H1 (cell line): ENCODE data around the gene MMP28. TPM values are rescaled to one million over a fixed set of nuclear protein-coding genes. Genes with fewer than 3 reads are reported as not detected.

Source experiments
- CTCF ChIA-PET: fragments of 300-600 bp; sonication (Branson Sonifier 250); formaldehyde crosslinking; loops from one replicate; lab custom pipeline; 2021; ENCODE audit not compliant: partially characterized antibody; lab: Charles Lee
- POLR2A ChIA-PET: fragments of 300-600 bp; sonication (Branson Sonifier 250); formaldehyde crosslinking; loops from one replicate; lab custom pipeline; 2021; ENCODE audit warnings: inconsistent platforms; ENCODE audit not compliant: partially characterized antibody; lab: Charles Lee
- DNase-seq, 2 experiments: peaks; one replicate each; pipeline versions ENCODE4 v3.0.0 to v3.0.0-alpha.2; 2010 to 2022; ENCODE audit warnings: low spot score in 2 of 2, low read depth in 1 of 2, mixed read lengths in 1 of 2
- FAIRE-seq: peaks from 2 replicates; lab custom pipeline; 2011; peaks lifted over from hg19 to GRCh38; lab: Jason Lieb, UNC
- H2AFZ ChIP-seq: 2 replicates; pipeline ENCODE4 v1.8.1; 2012; ENCODE audit warnings: low read length, inconsistent platforms
- H2AK5ac ChIP-seq: 2 replicates; pipeline ENCODE4 v1.6.1; 2013; ENCODE audit warnings: low read depth, low read length
- H2BK120ac ChIP-seq: replicated peaks from 2 replicates; pipeline ENCODE3; 2013; ENCODE audit warnings: low read depth, low read length, inconsistent platforms
- H2BK12ac ChIP-seq: 2 replicates; pipeline ENCODE4 v1.6.1; 2013; ENCODE audit warnings: low read depth, low read length
- H2BK15ac ChIP-seq: 2 replicates; pipeline ENCODE4 v1.6.1; 2013; ENCODE audit warnings: low read length
- H2BK20ac ChIP-seq: 2 replicates; pipeline ENCODE4 v1.6.1; 2013; ENCODE audit warnings: low read length
- H2BK5ac ChIP-seq: 2 replicates; pipeline ENCODE4 v1.6.1; 2013; ENCODE audit warnings: low read depth, low read length
- H3K14ac ChIP-seq: 2 replicates; pipeline ENCODE4 v1.6.1; 2013; ENCODE audit warnings: inconsistent platforms; ENCODE audit not compliant: insufficient read length
- H3K18ac ChIP-seq: 2 replicates; pipeline ENCODE4 v1.6.1; 2013; ENCODE audit warnings: low read length; ENCODE audit errors: extremely low read depth
- H3K23ac ChIP-seq: 2 replicates; pipeline ENCODE4 v1.6.1; 2013; ENCODE audit warnings: inconsistent platforms; ENCODE audit not compliant: insufficient read length
- H3K23me2 ChIP-seq: 2 replicates; pipeline ENCODE4 v1.6.1; 2013; ENCODE audit warnings: low read depth, low read length
- H3K27ac ChIP-seq: 2 replicates; pipeline ENCODE4 v1.6.1; 2011; ENCODE audit warnings: low read depth, low read length, inconsistent platforms
- H3K27me3 ChIP-seq, 4 experiments: replicated peaks in 1 of 4; 1 replicate in 1 of 4; 2 replicates in 3 of 4; pipeline versions ENCODE4 v1.6.1 to v1.8.1; 2011 to 2013; ENCODE audit warnings: low read length in 3 of 4, mild to moderate bottlenecking in 3 of 4, inconsistent platforms in 2 of 4, mixed read lengths in 2 of 4, moderate library complexity in 1 of 4; ENCODE audit not compliant: control insufficient read depth in 3 of 4, insufficient read depth in 3 of 4; ENCODE audit errors: extremely low read depth in 1 of 4
- H3K36me3 ChIP-seq, 4 experiments: 2 replicates each; pipeline versions ENCODE4 v1.6.1 to v1.8.1; 2011 to 2013; ENCODE audit warnings: mild to moderate bottlenecking in 4 of 4, low read length in 3 of 4, moderate library complexity in 2 of 4, control low read depth in 1 of 4, inconsistent platforms in 1 of 4; ENCODE audit not compliant: insufficient read depth in 4 of 4, control insufficient read depth in 2 of 4
- H3K4ac ChIP-seq: replicated peaks from 2 replicates; pipeline ENCODE3; 2013; ENCODE audit warnings: low read length, low read depth, mixed read lengths, inconsistent platforms; ENCODE audit not compliant: insufficient read length
- H3K4me1 ChIP-seq, 4 experiments: replicated peaks in 1 of 4; 1 replicate in 1 of 4; 2 replicates in 3 of 4; pipeline versions ENCODE4 v1.6.1 to v1.8.1; 2011 to 2013; ENCODE audit warnings: low read length in 3 of 4, inconsistent platforms in 2 of 4, mixed read lengths in 1 of 4; ENCODE audit not compliant: insufficient read depth in 4 of 4, control insufficient read depth in 3 of 4
- H3K4me2 ChIP-seq, 2 experiments: 2 replicates each; pipeline versions ENCODE4 v1.6.1 to v1.8.1; 2011 to 2013; ENCODE audit warnings: low read depth in 2 of 2, low read length in 2 of 2, control low read depth in 1 of 2, inconsistent platforms in 1 of 2, mild to moderate bottlenecking in 1 of 2; ENCODE audit not compliant: insufficient read depth in 1 of 2
- H3K4me3 ChIP-seq, 4 experiments: fragments of 200-600, 300-600 bp in 1 of 4; sonication (generic), shearing (Covaris generic), sonication (Bioruptor Twin) in 1 of 4; 2 replicates each; pipeline versions ENCODE4 v1.5.1 to v1.8.1; 2011 to 2016; ENCODE audit warnings: low read length in 4 of 4, low read depth in 3 of 4, control low read depth in 2 of 4, inconsistent platforms in 2 of 4, mild to moderate bottlenecking in 2 of 4, mixed read lengths in 1 of 4, moderate library complexity in 1 of 4; ENCODE audit not compliant: insufficient read depth in 2 of 4; ENCODE audit errors: extremely low read depth in 1 of 4
- H3K56ac ChIP-seq: replicated peaks from 2 replicates; pipeline ENCODE3; 2013; ENCODE audit warnings: low read depth, mild to moderate bottlenecking, mixed read lengths, low read length, inconsistent platforms; ENCODE audit not compliant: insufficient read length
- H3K79me1 ChIP-seq: 2 replicates; pipeline ENCODE4 v1.6.1; 2013; ENCODE audit warnings: low read depth, low read length, control low read depth
- H3K79me2 ChIP-seq, 2 experiments: 2 replicates each; pipeline versions ENCODE4 v1.6.1 to v1.8.1; 2012 to 2013; ENCODE audit warnings: low read length in 2 of 2, mild to moderate bottlenecking in 2 of 2, inconsistent platforms in 1 of 2; ENCODE audit not compliant: insufficient read depth in 2 of 2, control insufficient read depth in 1 of 2
- H3K9ac ChIP-seq, 4 experiments: replicated peaks in 1 of 4; 1 replicate in 1 of 4; 2 replicates in 3 of 4; pipeline versions ENCODE4 v1.6.1 to v1.8.1; 2011 to 2013; ENCODE audit warnings: low read depth in 3 of 4, low read length in 3 of 4, control low read depth in 2 of 4, mild to moderate bottlenecking in 2 of 4, moderate library complexity in 2 of 4, inconsistent platforms in 1 of 4; ENCODE audit errors: extremely low read depth in 1 of 4
- H3K9me3 ChIP-seq, 2 experiments: 2 replicates each; pipeline versions ENCODE4 v1.6.1 to v1.8.1; 2012 to 2013; ENCODE audit warnings: mild to moderate bottlenecking in 2 of 2, moderate library complexity in 2 of 2, control low read depth in 1 of 2, inconsistent platforms in 1 of 2, low read depth in 1 of 2, low read length in 1 of 2, mixed read lengths in 1 of 2; ENCODE audit not compliant: insufficient read depth in 2 of 2
- H4K20me1 ChIP-seq, 2 experiments: replicated peaks in 1 of 2; 2 replicates each; pipeline versions ENCODE3 to v1.8.1; 2011 to 2013; ENCODE audit warnings: inconsistent platforms in 2 of 2, low read length in 2 of 2, mild to moderate bottlenecking in 1 of 2; ENCODE audit not compliant: insufficient read depth in 2 of 2, control insufficient read depth in 1 of 2
- H4K5ac ChIP-seq: 2 replicates; pipeline ENCODE4 v1.6.1; 2013; ENCODE audit warnings: low read length, low read depth, mixed read lengths, inconsistent platforms; ENCODE audit not compliant: insufficient read length
- H4K8ac ChIP-seq: 2 replicates; pipeline ENCODE4 v1.8.0; 2013; ENCODE audit warnings: mild to moderate bottlenecking, moderate library complexity, low read length, inconsistent platforms; ENCODE audit not compliant: insufficient read depth; ENCODE audit errors: extremely low read depth
- H4K91ac ChIP-seq: replicated peaks from 2 replicates; pipeline ENCODE3; 2013; ENCODE audit warnings: low read length, mixed read lengths, inconsistent platforms; ENCODE audit not compliant: insufficient read length
- ASH2L ChIP-seq: fragments of 200-600, 300-600 bp; sonication (generic); IDR thresholded peaks from one replicate; pipeline ENCODE4 v1.7.1; 2017; ENCODE audit warnings: low read length
- BACH1 ChIP-seq: IDR thresholded peaks from 2 replicates; pipeline ENCODE4 v1.6.1; 2012; ENCODE audit warnings: low read length, improper control_type of control experiment
- CBX5 ChIP-seq: fragments of 300-800, 300-1000 bp; sonication (generic); IDR thresholded peaks from 2 replicates; pipeline ENCODE4 v1.7.1; 2016; ENCODE audit warnings: antibody characterized with exemption, low read length, low read depth
- CTBP2 ChIP-seq: IDR thresholded peaks from 2 replicates; pipeline ENCODE4 v1.7.0; 2011; ENCODE audit warnings: borderline replicate concordance, mild to moderate bottlenecking, moderate library complexity, mixed read lengths, low read length; ENCODE audit not compliant: insufficient read depth, insufficient read length
- HDAC2 ChIP-seq, 2 experiments: fragments of 300-600 bp in 1 of 2; sonication (generic) in 1 of 2; IDR thresholded peaks; 2 replicates each; pipeline ENCODE4 v1.6.1; 2011 to 2012; ENCODE audit warnings: low read depth in 2 of 2, low read length in 2 of 2, mild to moderate bottlenecking in 2 of 2, moderate library complexity in 2 of 2, borderline replicate concordance in 1 of 2, inconsistent platforms in 1 of 2
- JUN ChIP-seq: IDR thresholded peaks from 2 replicates; pipeline ENCODE4 v1.6.1; 2011; ENCODE audit warnings: low read depth, mild to moderate bottlenecking, improper control_type of control experiment, low read length
- NRF1 ChIP-seq: IDR thresholded peaks from 2 replicates; pipeline ENCODE4 v1.6.1; 2011; ENCODE audit warnings: mild to moderate bottlenecking, low read depth, low read length, improper control_type of control experiment
- RBBP5 ChIP-seq: IDR thresholded peaks from 2 replicates; pipeline ENCODE4 v1.7.1; 2012; ENCODE audit warnings: low read depth, mild to moderate bottlenecking, inconsistent platforms, low read length, moderate library complexity, borderline replicate concordance
- SIN3A ChIP-seq, 2 experiments: IDR thresholded peaks in 1 of 2; conservative IDR thresholded peaks in 1 of 2; 2 replicates each; pipeline ENCODE4 v1.6.1; 2011 to 2012; ENCODE audit warnings: low read length in 2 of 2, improper control_type of control experiment in 1 of 2, low read depth in 1 of 2, mild to moderate bottlenecking in 1 of 2
- SP1 ChIP-seq: IDR thresholded peaks from 2 replicates; pipeline ENCODE4 v1.6.1; 2011; ENCODE audit warnings: low read depth, low read length
- TAF1 ChIP-seq: IDR thresholded peaks from 2 replicates; pipeline ENCODE4 v1.6.1; 2011; ENCODE audit warnings: mild to moderate bottlenecking, low read depth, low read length
- YY1 ChIP-seq: IDR thresholded peaks from 2 replicates; pipeline ENCODE4 v1.6.1; 2011; ENCODE audit warnings: low read depth, mild to moderate bottlenecking, low read length
- WGBS, 2 experiments: shearing (Covaris generic) in 1 of 2; methylation state at CpG; one replicate each; pipeline versions ENCODE4 v1.1.6 to v1.1.7; 2013 to 2015; ENCODE audit warnings: low lambda C conversion rate in 2 of 2, mixed read lengths in 2 of 2, inconsistent platforms in 1 of 2, low coverage in 1 of 2, missing lambda C conversion rate in 1 of 2; ENCODE audit not compliant: insufficient replicate concordance in 2 of 2, insufficient coverage in 1 of 2, insufficient read length in 1 of 2; ENCODE audit errors: extremely low coverage in 1 of 2, missing lambda C conversion rate in 1 of 2; 5-methylcytosine and 5-hydroxymethylcytosine counted together
- polyA plus RNA-seq, 7 experiments: library from polyadenylated mRNA; depleted of rRNA in 3 of 7; stranded (reverse) in 5 of 7; unstranded in 2 of 7; fragments of >200 nt in 5 of 7; fragments of 200-250 nt in 2 of 7; gene quantifications; 1 replicate in 5 of 7; 2 replicates in 1 of 7; 4 replicates in 1 of 7; pipeline versions ENCODE4 v1.2.1 to v1.2.3, GENCODE V29; 2011 to 2013; ENCODE audit warnings: missing spikeins in 2 of 7, mixed read lengths in 2 of 7
- total RNA-seq: library from RNA; stranded (reverse); fragmentation: NEBNext Ultra II Directional; extraction: Animal tissue kit (Norgen Biotek cat#: 25700); gene quantifications from 2 replicates; pipeline ENCODE4 v1.2.1, GENCODE V29; 2021

MMP28 gene
- total and polyA plus RNA-seq, 2 of the 8 experiments (the other 6 are each of a cell fraction or from before 2014, with no cell fraction given) = not detected

GRCh38 chr17:35763767-35764122, 31.7 kb downstream of the MMP28 start:
- Histone ChIP-seq H3K4me3 (peak overlapping the region in 2 of 4 experiments; percentile 10 to 61; a peak in 3 of 8 replicates), H3K4me2 (peak overlapping the region in 1 of 2 experiments; percentile 69; a peak in 3 of 4 replicates), H3K4ac (no peak overlapping the region), H2BK120ac (no peak overlapping the region), H4K20me1 (no peaks in the 10 kb centered on the region), H2AFZ (no peak overlapping the region), H2BK15ac (no peak overlapping the region), H3K79me2 (no peaks in the 10 kb centered on the region), H2BK5ac (no peak overlapping the region), H3K27me3 (peaks cover 0 to 3% (median 2%) of the 10 kb centered on the region in 4 experiments; a peak in 3 of 7 replicates), H3K23me2 (no peaks in the 10 kb centered on the region), H3K27ac (no peak overlapping the region), H3K4me1 (peaks cover 0 to 12% (median 7%) of the 10 kb centered on the region in 4 experiments; a peak in 5 of 7 replicates), H3K9ac (no peak overlapping the region), H3K56ac (no peak overlapping the region), H2BK12ac (no peak overlapping the region), H3K18ac (no peak overlapping the region), H2AK5ac (no peak overlapping the region), H4K91ac (no peak overlapping the region), H4K8ac (peak overlapping the region; percentile 47; the same call in 1 of the 2 replicates), H3K36me3 (no peaks in the 10 kb centered on the region), H3K79me1 (no peaks in the 10 kb centered on the region), H2BK20ac (no peak overlapping the region), H3K23ac (no peak overlapping the region), H4K5ac (no peak overlapping the region), H3K9me3 (no peaks in the 10 kb centered on the region; a peak in 1 of 4 replicates), H3K14ac (no peak overlapping the region)
- no peak for DNase-seq
- ChIA-PET CTCF (interaction anchor here (0.6 to 13.0 kb wide), 32 partner anchors 13 to 229 kb away, joined by 3 to 247 read pairs (median 4); partner anchors contain the start of genes GAS2L2, HEATR9, MMP28 and TAF15), POLR2A (interaction anchor here (0.6 to 3.4 kb wide), 16 partner anchors 9 to 188 kb away, joined by 3 to 62 read pairs (median 4); partner anchors contain the start of genes GAS2L2 and TAF15)
- no peak for FAIRE-seq
- WGBS, 2 experiments = 44% methylated on average over 17 of the region's 17 CpGs; no CpG with 5 or more reads in 1 of the 2 experiments
- TF ChIP-seq ASH2L = no peak
- no peak for TF ChIP-seq CTBP2
- no peak for TF ChIP-seq SP1
- TF ChIP-seq BACH1 = no peak
- TF ChIP-seq JUN = no peak
- no peak for TF ChIP-seq RBBP5
- TF ChIP-seq TAF1 = no peak
- no peak for TF ChIP-seq SIN3A (conservative IDR thresholded peaks at IDR 0.05 in 1 of 2, IDR thresholded peaks at IDR 0.05 in 1 of 2; ENCODE audit: low read depth in 1 of 2, low read length in 2 of 2)
- no peak for TF ChIP-seq NRF1
- TF ChIP-seq YY1 = no peak
- TF ChIP-seq HDAC2 (IDR thresholded peaks at IDR 0.05; ENCODE audit: borderline replicate concordance in 1 of 2, low read depth in 2 of 2, low read length in 2 of 2) = no peak
- TF ChIP-seq CBX5 = no peak
